Measurements from ENCODE around the gene HNRNPH2.
A peak's percentile ranks its signal among the peaks of the same experiment; 100 is the strongest.

The HNRNPH2 gene, protein sequence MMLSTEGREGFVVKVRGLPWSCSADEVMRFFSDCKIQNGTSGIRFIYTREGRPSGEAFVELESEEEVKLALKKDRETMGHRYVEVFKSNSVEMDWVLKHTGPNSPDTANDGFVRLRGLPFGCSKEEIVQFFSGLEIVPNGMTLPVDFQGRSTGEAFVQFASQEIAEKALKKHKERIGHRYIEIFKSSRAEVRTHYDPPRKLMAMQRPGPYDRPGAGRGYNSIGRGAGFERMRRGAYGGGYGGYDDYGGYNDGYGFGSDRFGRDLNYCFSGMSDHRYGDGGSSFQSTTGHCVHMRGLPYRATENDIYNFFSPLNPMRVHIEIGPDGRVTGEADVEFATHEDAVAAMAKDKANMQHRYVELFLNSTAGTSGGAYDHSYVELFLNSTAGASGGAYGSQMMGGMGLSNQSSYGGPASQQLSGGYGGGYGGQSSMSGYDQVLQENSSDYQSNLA

DNA sequence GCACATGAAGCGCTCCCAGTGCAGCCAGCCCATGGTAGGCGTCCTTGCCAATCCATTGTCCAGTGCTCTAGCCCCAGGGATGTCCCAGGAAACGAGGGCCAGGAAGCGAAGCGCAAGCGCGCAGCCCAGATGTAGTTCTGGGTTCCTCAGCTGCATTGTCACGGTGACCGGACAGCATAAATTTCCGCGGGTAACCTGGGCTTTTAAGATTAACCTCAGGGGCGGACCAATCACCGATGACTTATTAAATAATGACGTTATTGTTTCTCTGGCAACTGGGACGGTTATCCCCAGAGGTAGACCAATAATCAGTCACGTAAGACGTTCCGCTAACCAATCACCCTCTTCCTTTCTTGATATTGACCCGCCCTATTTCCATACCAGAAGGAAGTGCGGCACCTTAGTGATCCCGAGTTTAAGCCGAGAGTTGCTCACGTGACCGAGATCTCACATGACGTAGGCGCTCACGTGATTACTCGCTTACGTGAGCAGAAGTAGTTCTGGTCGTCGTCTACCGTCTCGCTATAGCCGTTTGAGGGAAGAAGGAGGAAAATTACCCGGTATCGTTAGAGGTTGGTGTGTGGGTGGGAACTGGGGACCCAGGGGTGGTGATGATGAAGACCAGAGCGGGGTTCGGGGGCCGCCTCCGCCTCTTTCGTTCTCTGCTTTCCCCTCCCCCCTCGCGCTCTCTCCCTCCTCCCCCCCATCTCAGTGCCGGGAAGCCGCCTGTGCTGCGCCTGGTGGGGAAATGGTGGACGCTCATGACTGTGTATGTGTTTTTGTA lies at the start of gene HNRNPH2, which contains the start of gene GLA:
TSS of gene HNRNPH2 (plus strand) at position 475 of the 784 bp plus-strand sequence. CDS start 3,767 bp downstream, outside the sequence.
TSS of gene GLA (minus strand) at position 178 of the 784 bp plus-strand sequence. CDS start at position 156, 22 bp downstream.
- DNase-seq: peak; percentile 85

DNA sequence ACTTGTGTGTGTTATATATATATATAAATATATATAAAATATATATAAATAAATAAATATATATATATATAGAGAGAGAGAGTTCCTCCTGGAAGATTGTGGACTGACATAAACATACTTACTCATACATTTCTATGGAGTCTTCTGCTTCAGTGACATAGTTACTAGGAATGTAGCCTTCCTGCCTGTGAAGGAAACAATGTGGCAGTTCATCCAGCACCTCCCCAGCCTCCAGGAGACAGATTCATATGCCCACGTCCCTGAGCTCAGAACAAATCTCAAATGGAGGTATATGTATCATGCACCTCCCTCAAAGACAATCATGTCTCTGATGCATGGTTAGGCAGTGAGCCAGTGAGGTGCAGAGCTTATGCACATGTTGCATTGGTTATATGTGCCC lies 48.1 kb upstream of the HNRNPH2 start:
- no peak for DNase-seq

DNA sequence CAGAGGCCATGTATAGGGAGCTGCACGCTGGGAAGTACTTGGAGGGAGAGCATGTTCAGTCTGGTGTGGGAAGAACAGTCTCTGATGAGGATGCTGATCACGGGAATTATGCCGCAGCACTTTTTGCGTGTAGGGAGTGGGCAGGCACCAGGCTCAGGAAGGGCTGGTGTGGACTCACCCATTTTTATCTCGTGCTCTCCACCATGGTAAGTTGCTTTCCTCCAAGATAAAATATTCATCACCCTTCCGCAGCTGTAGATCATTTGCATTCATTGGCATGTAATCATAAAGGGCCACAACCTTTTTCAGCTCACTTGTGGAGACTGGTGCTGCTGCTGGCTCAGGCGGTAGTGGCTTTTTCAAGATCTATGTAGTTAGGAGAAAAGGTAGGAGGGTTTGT lies 47.6 kb upstream of the HNRNPH2 start:
- no peak for DNase-seq

DNA sequence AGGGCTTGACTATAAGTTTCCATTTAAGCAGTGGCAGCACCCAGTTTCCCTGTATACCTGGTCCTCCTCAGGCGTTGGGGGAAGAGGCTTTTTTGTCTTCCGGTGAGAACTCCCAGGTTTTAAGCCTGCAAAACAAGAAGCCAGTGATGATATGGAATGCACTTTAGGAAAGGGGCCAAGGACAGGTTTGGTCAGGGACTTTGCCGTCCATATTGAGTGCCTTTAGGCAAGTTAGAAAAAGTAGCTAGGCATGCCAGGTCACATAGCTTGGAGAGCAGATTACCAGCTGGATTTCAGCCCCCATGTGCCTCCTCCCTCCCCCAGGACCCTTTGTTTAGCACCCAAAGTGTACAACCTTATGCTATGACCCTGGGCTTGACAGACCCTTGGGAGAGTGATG lies 45.9 kb upstream of the HNRNPH2 start:
- DNase-seq: no peak

DNA sequence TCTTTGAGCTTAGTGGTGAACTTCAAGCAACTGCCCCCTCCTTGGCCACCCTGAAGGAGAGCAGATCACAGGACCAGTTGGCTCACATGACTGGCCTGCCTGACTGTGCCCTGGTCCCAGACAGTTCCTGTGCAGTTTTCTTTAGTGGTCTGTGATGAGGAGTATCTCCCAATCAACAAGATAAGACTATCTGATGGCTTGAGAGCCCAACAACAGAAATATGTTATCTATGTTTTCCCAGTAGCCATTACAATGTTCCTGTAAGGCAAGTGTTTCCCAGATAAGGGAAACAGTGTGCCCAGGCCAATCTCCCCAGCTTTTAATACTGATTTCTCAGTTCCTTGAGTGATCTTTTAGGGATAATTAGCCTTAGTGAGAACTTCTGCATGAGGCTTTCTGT lies 45.3 kb upstream of the HNRNPH2 start:
- DNase-seq: no peak

DNA sequence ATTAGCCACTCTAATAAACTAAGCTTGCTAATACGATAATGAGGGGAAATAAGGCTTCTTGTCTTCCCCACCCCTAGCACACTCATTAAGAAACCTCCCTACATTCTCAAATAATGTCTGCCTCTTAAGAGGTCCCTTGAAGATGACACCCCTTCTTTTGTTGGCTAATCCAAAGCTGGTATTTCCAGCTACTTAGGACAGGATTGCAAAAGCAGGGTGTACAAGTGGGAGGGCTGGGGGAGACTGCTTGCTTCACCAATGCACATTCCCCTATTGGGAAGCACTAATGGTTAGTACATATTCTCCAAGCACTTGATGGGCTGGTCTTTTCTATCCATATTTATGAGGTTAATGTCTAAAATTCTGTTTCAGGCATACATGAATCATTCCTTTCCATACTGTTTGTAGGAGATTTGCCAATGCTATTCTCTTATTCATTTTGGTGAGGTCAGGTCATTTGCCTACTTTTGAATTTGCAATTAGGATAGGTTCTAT lies 42.7 kb upstream of the HNRNPH2 start:
- no peak for DNase-seq

DNA sequence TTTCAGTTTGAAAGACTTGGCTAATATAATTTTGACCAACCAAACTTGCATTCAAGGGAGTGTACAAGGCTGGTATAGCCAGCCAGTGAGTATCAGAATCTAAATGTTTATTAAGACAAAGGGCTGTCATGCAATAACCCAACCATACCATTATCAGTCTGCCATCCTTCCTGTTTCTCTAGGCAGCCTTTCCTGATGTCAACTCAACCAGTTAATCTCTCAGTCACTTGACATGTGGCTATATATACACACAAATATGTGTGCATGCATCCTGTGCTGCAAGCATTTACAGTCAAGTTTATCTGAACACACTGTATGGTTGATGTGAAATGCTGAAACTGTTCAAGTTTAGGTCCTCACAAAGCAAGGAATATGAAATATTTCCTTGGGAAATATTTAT lies 39.2 kb upstream of the HNRNPH2 start:
- no peak for DNase-seq

DNA sequence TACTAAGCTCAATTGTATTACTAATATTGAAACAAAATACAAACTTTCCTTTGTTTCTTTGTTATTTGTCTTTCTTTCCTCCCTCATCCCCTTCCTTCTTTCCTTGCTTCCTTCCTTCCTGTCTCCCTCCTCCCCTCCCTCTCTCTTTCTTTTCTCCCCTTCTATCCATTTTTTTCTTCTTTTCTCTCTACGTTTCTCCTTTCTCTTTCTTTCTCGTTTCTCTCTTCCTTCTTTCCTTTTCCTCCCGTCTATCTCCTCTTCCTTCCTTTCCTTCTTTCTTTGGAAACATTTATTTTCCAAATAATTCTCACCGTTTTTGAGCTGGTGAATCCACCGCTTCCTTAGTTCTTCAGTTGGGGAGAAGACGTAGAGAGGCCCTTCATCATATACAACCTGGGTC lies 38.3 kb upstream of the HNRNPH2 start:
- DNase-seq: no peak

DNA sequence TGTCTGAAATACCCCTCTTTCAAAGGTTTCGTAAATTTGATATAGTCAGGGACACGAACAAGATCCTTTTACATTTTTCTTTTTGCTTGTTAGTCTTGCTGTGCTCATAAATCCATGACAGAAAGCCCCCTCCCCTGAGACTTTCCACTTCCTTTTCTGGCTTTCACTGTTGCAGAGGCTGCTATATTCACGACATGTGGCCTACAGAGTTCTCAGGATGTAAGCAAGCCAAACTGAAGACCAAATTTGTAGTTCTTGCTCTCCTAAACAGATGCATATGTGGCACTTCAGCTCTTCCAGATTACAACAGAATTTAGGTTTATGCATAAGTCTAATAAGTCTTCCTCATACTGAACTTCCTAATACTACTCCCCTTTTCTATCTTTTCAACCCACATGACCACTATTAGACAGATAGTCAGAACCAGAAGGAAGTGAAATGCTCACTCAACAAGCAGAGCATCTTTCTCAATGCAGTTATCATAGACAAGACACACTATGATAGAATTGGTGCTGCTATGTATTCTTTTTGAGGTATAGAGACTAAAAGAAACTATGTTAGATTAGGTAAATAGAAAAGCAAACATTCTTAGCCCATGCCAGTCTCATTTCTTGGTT lies 37.0 kb upstream of the HNRNPH2 start:
- DNase-seq: no peak

DNA sequence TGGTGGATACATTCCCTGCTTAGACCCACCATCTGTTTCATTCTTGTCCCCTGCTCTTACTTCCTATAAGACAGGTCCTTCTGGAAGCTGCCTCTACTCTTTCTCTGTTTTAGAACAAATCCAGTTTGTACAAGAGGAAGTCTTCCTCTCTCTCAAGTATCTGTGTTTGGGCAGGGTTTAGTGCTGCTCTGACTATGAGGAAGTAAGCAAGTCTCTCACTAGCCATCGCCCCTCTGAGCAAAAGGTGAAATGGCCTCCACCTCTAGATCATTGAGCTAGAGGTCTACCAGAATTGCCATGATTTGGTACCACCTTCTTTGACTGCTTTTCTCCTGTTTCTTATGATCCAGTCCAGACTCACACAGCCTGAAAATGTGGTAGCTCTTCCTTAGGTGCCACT lies 30.5 kb upstream of the HNRNPH2 start:
- DNase-seq: no peak

DNA sequence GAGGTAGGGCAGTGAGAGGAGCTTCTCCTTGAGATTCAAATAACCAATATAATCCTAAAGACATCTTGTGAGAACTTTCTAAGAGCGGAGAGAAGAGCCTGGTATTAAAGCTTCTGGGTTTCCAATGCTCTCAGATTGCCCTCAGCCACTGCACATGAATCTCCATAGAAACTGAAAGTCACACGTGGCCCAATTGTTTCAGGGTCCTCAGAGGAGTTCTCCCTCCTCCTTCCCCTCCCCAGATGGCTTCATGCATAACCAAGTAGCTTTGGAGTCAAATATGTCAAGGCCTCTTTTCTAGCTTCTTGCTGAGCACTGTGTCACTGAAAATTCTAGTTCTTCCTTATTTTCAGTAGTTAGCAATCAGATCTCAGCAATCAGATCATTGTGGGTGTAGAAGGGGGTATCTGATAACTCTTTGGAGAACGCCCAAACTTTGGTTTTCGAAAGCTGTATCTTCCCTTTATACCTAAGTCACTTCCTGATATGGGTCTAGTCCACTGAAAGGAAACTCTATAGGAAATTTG lies 24.3 kb upstream of the HNRNPH2 start:
- DNase-seq: no peak

DNA sequence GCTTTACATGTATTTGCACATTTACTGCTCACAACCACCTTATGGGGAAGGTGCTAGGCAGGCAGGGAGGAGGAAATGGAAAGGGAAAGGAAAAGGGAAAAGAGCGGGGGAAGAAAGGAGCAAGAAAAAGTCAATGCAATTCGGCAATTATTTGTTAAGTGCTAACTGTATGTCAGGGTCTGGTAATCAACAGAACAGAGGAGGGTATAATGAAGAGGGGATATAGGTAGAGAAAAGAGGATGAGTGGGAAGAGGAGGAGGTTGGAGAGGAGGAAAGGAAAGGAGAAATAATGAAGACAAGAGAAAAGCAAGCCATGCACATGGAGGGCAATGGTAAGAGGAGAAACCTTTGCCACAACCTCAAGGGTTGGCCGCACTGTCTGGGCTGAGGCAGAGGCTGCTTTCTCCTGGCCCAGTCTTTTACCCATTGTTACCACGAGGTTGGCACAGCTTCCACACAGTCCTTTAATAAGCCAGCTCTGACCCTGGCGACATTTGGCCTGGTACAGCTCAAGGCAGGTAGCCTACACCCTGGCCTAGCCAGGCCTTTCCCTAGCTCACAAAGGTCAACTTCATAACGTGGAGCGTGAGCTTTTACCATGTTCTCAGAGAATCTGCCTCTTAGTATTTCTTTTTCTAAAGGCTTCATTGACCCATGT lies 22.9 kb upstream of the HNRNPH2 start:
- DNase-seq: no peak

DNA sequence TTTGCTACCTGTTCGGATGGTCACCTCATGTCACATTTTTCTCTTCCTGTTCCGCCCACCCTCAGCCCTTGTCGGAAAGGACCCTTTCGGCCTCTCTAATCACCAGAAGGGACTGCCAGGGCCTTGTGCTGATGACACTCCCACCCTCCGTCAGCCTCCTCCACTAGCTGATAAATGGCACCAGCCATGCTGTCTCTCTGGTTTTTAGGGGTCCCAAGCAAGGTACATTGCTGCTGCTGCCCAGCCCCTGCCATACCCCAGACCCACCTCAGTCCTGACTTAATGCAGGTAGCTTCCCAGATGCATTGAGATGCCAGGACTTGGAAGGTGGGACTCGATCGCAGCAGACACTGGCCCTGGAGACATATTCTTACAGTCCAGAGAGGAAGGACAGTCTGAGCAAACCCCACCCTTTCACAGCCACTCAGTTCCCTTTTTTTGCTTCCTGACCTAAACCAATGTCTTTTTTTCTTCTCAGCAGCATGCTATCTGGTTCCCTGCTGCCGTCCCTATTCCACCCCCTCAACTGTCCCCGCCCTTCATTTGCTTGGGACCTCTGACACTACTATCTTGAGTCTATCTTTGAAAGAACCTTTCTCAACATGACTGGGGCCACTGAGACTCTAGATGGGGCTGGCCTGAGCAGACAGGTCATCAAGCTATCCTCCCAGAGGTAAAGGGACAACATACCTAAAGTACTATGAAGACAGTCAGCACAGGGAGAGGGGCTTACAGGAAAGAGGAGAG lies 22.1 kb upstream of the HNRNPH2 start, which contains the start of gene BTK:
TSS of gene BTK (minus strand) at position 397 of the 747 bp plus-strand sequence. CDS start 10,907 bp downstream, outside the sequence.
- no peak for DNase-seq

DNA sequence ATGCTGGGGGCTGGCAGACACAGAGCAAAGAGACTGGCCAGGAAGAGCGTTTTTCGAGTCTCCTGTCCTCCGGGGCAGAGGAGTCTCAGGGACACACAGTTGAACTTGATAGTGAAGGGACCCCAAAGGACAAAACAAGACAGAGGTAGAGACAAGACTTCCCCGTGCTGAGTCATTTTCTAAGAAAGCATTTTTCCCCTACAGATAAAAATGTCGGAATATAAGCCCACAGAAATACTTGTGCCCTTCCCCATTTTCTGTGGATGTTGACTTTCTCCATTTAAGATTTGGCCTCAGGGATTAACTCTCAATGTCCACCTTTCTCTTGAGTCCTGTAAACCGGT lies 21.5 kb upstream of the HNRNPH2 start:
- no peak for DNase-seq

DNA sequence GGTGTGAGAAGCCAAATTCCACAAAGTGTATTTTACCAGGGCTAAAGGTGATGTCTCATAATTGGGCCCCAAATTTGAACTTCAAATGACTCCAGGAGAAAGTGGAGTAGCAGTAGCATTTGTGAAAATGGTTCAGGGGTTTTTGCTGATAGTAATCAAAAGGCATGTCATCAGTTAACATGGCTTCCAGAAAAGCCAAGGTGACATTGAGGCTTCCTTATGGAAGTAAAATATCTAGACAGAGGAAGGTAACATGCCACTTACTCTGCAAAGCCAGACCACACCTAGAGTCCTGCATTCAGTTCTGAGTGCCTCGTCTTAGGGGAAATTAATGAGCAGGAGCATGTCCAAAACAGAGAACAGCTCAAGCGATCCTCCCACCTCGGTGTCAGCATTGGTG lies 19.4 kb upstream of the HNRNPH2 start:
- DNase-seq: no peak

DNA sequence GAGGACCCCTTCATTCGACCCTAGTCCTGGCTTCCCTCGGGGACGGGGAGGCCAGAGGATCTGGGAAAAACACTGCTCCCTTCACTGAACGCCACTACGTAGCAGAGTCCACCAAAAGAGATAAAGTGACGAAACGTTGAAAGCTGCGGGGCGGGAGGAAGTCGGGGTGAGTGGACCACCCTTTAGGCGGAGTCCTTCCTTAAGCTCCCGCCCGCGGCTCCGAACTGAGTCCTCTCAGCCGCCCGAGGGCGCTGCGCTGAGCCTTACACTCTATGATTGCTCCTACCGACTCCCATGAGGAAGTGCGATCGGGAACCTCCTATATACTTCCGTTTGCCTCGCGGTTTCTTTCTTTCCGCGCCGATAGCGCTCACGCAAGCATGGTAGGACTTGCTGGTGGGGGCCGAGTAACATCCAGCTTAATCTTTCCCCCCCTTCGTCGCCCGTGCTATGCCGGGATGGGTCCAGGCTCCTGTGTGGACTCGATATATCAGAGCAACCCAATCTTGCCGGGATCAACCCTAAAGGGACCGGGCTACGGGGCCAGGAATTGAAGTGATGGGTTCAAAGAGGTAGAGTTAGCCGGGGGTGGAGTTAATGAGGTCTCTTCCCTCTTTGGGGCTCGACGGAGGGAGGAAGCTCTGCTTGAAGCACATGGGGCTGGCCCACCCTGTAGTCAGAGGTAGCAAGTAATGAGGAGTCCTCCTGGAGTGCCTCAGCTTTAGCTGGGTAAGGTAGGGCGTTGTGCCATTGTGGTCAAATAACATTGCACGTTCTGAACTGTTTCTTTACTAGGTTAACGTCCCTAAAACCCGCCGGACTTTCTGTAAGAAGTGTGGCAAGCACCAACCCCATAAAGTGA lies 17.1 kb upstream of the HNRNPH2 start, which contains the start of gene RPL36A:
TSS of gene RPL36A (plus strand) at position 348 of the 862 bp plus-strand sequence. CDS start at position 381, 33 bp downstream.
- peak; percentile 82 for DNase-seq

DNA sequence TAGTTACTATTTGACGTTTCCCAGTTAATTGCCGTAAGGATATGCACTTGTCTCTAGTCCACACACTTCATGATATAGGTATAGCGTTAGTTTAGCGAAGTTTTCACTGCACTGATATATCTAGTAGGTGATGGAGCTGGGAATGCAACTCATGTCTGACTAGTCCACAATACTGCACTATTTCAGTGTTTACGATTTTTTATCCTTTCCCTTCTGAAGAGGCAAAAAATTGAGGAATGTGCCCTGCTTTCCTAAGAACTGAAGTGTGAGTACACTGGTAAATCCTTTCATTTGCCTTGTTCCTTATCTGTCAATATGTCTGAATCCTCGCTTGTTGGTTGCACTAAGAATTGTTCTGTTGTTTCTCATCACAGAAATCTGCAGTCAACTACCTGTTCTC lies 16.2 kb upstream of the HNRNPH2 start:
- no peak for DNase-seq

DNA sequence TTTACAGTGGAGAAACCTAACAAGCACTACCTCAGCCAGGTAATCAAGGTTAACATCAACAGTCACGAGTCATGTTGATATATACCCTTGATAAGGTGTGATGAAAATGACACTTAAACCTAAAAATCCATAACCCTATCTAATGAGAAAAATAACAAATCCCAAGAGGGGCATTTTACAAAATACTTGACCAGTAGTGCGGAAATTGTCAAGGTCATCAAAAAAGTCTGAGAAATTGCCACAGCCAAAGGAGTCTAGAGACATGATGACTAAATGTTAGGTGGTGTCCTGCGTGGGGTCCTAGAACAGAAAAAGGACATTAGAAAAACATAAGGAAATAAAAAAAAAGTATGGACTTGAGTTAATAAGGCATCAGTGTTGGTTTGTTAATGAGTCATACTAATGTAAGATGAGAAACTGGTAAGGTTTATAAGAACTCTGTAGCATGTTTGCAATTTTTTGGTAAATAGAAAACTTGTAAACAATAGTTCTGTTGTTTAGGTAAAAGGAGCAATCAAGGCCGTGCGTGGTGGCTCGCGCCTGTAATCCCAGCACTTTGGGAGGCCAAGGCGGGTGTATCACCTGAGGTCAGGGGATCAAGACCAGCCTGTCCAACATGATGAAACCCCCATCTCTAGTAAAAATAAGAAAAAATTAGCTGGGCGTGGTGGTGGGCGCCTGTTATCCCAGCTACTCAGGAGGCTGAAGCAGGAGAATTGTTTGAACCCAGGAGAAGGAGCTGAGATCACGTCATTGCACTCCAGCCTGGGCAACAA lies 14.3 kb upstream of the HNRNPH2 start:
- DNase-seq: no peak

DNA sequence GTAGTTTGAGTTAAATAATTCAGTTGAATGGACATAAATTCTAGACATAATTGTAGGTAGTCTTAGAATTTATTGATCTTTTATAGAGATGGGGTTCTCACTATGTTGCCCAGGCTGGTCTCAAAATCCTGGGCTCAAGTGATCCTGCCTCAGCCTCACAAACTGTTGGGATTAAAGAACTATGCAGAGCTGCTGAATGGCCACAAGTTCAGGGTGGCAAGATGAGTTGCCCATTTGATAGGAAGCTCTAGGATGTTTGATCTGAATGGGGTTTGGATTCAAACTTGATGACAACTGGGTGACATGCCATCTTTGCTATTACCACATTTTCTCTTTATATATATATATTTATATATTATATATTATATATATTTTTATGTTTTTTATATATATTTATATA lies 13.7 kb upstream of the HNRNPH2 start:
- DNase-seq: no peak

DNA sequence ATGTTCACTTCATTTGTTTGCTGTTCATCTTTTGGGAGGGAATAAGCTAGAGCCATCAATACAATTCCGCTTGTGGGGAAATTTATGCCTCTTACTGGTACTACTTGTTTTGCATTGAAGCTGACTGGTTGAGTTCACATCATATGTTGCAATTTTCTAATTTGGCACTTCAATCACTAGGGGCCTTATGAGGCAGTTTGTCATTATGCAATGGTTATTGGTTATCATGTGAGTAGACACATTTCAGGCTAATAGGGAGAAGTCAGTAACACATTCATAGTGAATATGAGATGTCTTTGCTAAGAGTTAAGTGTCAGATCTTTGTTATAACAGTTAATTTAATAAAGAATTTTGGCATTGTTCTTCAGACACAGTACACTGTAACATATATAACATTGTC lies 12.2 kb upstream of the HNRNPH2 start:
- no peak for DNase-seq

Measured in CD4-positive, alpha-beta T cell treated with Interleukin-6 for 4 hours (primary cell).